Measurements from ENCODE around the gene NISCH. TPM values are rescaled to one million over a fixed set of nuclear protein-coding genes. Genes with fewer than 3 reads are reported as not detected.

Gene NISCH
- total RNA-seq, 1 experiment from 2014 or later, result 62.2 TPM

DNA sequence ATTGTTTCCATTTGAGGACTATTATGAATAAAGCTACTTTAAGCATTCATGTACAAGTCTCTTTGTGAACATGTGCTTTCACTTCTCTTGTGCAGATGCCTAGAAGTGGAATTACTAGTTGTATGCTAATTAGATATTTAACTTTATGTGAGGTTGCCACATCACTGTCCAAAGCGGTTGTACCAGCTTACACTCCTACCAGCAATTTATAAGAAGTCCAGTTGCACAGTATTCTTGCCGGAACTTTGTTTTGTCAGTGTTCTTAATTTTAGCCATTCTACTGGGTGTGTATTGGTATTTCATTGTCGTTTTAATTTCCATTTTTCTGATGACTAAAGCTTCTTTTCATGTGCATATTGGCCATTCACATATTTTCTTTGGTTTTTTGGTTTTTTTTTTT, 39.6 kb upstream of the NISCH start:
- CTCF ChIA-PET, result no interaction called here
- Histone ChIP-seq H3K4me3 (ENCODE audit: low read depth, low read length) (no peak overlapping the region), H3K27me3 (replicated peaks; ENCODE audit: control insufficient read depth, insufficient read depth, low read length) (no peaks in the 10 kb centered on the region), H3K9me3 (no peaks in the 10 kb centered on the region), H3K4me1 (peaks cover 8% of the 10 kb centered on the region), H3K36me3 (ENCODE audit: control insufficient read depth, insufficient read depth, low read length) (no peaks in the 10 kb centered on the region)
- Mint-ChIP-seq H3K27ac (ENCODE audit: unreplicated experiment) (no peak overlapping the region), H3K27me3 (ENCODE audit: insufficient read depth, unreplicated experiment) (no peaks in the 10 kb centered on the region), H3K4me1 (ENCODE audit: low read depth, unreplicated experiment) (no peaks in the 10 kb centered on the region), H3K36me3 (ENCODE audit: insufficient read depth, unreplicated experiment) (no peaks in the 10 kb centered on the region), H3K4me3 (ENCODE audit: unreplicated experiment) (no peak overlapping the region), H3K9me3 (ENCODE audit: unreplicated experiment) (no peaks in the 10 kb centered on the region)
- POLR2A ChIA-PET, result no interaction called here
- no peak for DNase-seq
- TF ChIP-seq, protein P1, sequence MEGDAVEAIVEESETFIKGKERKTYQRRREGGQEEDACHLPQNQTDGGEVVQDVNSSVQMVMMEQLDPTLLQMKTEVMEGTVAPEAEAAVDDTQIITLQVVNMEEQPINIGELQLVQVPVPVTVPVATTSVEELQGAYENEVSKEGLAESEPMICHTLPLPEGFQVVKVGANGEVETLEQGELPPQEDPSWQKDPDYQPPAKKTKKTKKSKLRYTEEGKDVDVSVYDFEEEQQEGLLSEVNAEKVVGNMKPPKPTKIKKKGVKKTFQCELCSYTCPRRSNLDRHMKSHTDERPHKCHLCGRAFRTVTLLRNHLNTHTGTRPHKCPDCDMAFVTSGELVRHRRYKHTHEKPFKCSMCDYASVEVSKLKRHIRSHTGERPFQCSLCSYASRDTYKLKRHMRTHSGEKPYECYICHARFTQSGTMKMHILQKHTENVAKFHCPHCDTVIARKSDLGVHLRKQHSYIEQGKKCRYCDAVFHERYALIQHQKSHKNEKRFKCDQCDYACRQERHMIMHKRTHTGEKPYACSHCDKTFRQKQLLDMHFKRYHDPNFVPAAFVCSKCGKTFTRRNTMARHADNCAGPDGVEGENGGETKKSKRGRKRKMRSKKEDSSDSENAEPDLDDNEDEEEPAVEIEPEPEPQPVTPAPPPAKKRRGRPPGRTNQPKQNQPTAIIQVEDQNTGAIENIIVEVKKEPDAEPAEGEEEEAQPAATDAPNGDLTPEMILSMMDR (IDR thresholded peaks at IDR 0.05; ENCODE audit: insufficient read depth in 1 of 2, low read depth in 1 of 2, low read length in 1 of 2, severe bottlenecking in 1 of 2, unreplicated experiment in 1 of 2), result no peak
- no TSS peak for BruUV-seq (replicated peaks)
- intact Hi-C loops (cut with micrococcal nuclease; ENCODE audit: unreplicated experiment), result no loop called here

DNA sequence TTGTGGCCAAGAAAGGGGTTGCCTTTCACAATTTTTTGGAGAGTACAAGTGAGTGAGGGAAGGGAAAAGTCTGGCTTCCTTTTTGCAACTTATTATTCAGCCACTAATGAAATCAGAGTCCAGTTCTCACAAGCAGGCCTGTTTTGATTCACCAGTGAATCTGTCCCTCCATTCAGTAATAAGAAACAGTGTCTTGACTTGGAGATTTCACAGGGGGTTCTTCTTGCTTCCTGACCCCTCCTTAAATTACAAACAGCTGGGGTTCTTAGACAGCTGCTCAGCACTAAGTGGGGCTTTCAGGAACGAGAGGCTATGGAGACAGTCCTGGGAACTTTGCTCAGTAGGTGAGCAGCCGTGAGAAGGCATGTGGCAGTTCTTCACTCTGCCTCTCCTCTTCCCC, 35.0 kb upstream of the NISCH start:
- Histone ChIP-seq H3K27me3 (replicated peaks; ENCODE audit: control insufficient read depth, insufficient read depth, low read length) (no peaks in the 10 kb centered on the region), H3K9me3 (no peaks in the 10 kb centered on the region), H3K4me3 (ENCODE audit: low read depth, low read length) (no peak overlapping the region), H3K36me3 (ENCODE audit: control insufficient read depth, insufficient read depth, low read length) (no peaks in the 10 kb centered on the region), H3K4me1 (no peaks in the 10 kb centered on the region)
- Mint-ChIP-seq H3K4me3 (ENCODE audit: unreplicated experiment) (no peak overlapping the region), H3K9me3 (ENCODE audit: unreplicated experiment) (no peaks in the 10 kb centered on the region), H3K4me1 (ENCODE audit: low read depth, unreplicated experiment) (no peaks in the 10 kb centered on the region), H3K27ac (ENCODE audit: unreplicated experiment) (no peak overlapping the region), H3K27me3 (ENCODE audit: insufficient read depth, unreplicated experiment) (no peaks in the 10 kb centered on the region), H3K36me3 (ENCODE audit: insufficient read depth, unreplicated experiment) (no peaks in the 10 kb centered on the region)
- DNase-seq, result no peak
- ChIA-PET CTCF (no interaction called here), POLR2A (no interaction called here)
- intact Hi-C loops (cut with micrococcal nuclease; ENCODE audit: unreplicated experiment), result loop anchor here (10.0 kb wide), 1 partner anchor 264 kb away; the partner anchor contains the start of genes GNL3 and PBRM1
- no TSS peak for BruUV-seq (replicated peaks)
- TF ChIP-seq, protein P1 (IDR thresholded peaks at IDR 0.05; ENCODE audit: insufficient read depth in 1 of 2, low read depth in 1 of 2, low read length in 1 of 2, severe bottlenecking in 1 of 2, unreplicated experiment in 1 of 2), result no peak

DNA sequence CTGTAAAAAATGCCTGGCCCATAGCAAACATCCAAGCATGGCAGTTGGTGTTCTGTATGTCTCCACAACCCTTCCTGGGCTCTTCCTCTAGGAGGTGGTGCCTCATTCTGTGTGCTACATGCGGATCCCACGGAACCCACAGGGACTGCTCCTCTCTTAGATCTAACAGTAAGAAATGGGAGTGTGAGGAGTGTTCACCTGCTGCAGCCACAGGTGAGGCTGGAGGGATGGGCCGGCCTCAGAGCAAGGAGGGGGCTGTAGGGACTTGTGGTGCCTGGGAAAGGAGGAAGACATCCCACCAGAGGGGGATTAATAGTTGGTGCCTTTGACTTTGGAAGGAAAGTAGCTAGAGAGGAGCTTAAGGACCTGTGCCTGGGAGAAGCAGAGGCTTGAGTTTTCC, 32.7 kb upstream of the NISCH start:
- TF ChIP-seq, protein P1 (IDR thresholded peaks at IDR 0.05; ENCODE audit: insufficient read depth in 1 of 2, low read depth in 1 of 2, low read length in 1 of 2, severe bottlenecking in 1 of 2, unreplicated experiment in 1 of 2), result no peak
- H3K4me1 ChIP-seq, result no peaks in the 10 kb centered on the region
- no peaks in the 10 kb centered on the region for H3K9me3 Mint-ChIP-seq (ENCODE audit: unreplicated experiment)
- H3K27ac Mint-ChIP-seq (ENCODE audit: unreplicated experiment), result no peak overlapping the region
- ChIA-PET CTCF (interaction anchor here (1.2 kb wide), 1 partner anchor 10 kb away, joined by 6 read pairs; no protein-coding TSS in a partner anchor), POLR2A (no interaction called here)
- H3K27me3 Mint-ChIP-seq (ENCODE audit: insufficient read depth, unreplicated experiment), result no peaks in the 10 kb centered on the region
- no peaks in the 10 kb centered on the region for H3K27me3 ChIP-seq (replicated peaks; ENCODE audit: control insufficient read depth, insufficient read depth, low read length)
- no peaks in the 10 kb centered on the region for H3K4me1 Mint-ChIP-seq (ENCODE audit: low read depth, unreplicated experiment)
- intact Hi-C loops (cut with micrococcal nuclease; ENCODE audit: unreplicated experiment), result loop anchor here (10.0 kb wide), 1 partner anchor 262 kb away; the partner anchor contains the start of genes GNL3 and PBRM1
- no peak overlapping the region for H3K4me3 Mint-ChIP-seq (ENCODE audit: unreplicated experiment)
- no peak for DNase-seq
- H3K36me3 Mint-ChIP-seq (ENCODE audit: insufficient read depth, unreplicated experiment), result no peaks in the 10 kb centered on the region
- BruUV-seq (replicated peaks), result no TSS peak
- H3K36me3 ChIP-seq (ENCODE audit: control insufficient read depth, insufficient read depth, low read length), result no peaks in the 10 kb centered on the region
- H3K9me3 ChIP-seq, result no peaks in the 10 kb centered on the region
- no peak overlapping the region for H3K4me3 ChIP-seq (ENCODE audit: low read depth, low read length)
